Neural crest cell (in vitro differentiated cells): ENCODE results near the gene MGMT. TPM values are rescaled to one million over a fixed set of nuclear protein-coding genes. Genes with fewer than 3 reads are reported as not detected.

Experiments
- DNase-seq: peaks from one replicate; pipeline ENCODE4 v3.0.0; 2021; ENCODE audit warnings: low read depth, mixed read lengths, low spot score
- H3K27ac Mint-ChIP-seq: one replicate; pipeline ENCODE4 v1.8.0; 2021; ENCODE audit warnings: mild to moderate bottlenecking, mixed read lengths; ENCODE audit not compliant: unreplicated experiment
- H3K27me3 Mint-ChIP-seq: 2 replicates; pipeline ENCODE4 v1.8.0; 2021; ENCODE audit warnings: low read depth, mild to moderate bottlenecking, mixed read lengths
- H3K36me3 Mint-ChIP-seq: 2 replicates; pipeline ENCODE4 v1.8.0; 2021; ENCODE audit warnings: low read depth, mild to moderate bottlenecking, mixed read lengths
- H3K4me1 Mint-ChIP-seq: 2 replicates; pipeline ENCODE4 v1.8.0; 2021; ENCODE audit warnings: mixed read lengths
- H3K4me3 Mint-ChIP-seq: one replicate; pipeline ENCODE4 v1.8.0; 2021; ENCODE audit warnings: mild to moderate bottlenecking, mixed read lengths
- H3K9me3 Mint-ChIP-seq: 2 replicates; pipeline ENCODE4 v1.8.0; 2021; ENCODE audit warnings: mixed read lengths
- CTCF ChIP-seq: fragments of 200-600 bp; sonication (generic); conservative IDR thresholded peaks from 2 replicates; pipeline ENCODE4 v1.5.0; 2021; ENCODE audit warnings: antibody characterized with exemption, mild to moderate bottlenecking
- total RNA-seq: library from RNA; stranded (reverse); gene quantifications from 2 replicates; pipeline ENCODE4 v1.2.1, GENCODE V29; 2021

The MGMT gene
- total RNA-seq, 1 donor from 2014 or later: 15.8 TPM

- Mint-ChIP-seq H3K4me1 (no peaks in the 10 kb centered on the region), H3K27me3 (no peaks in the 10 kb centered on the region), H3K27ac (no peak overlapping the region), H3K36me3 (no peaks in the 10 kb centered on the region), H3K4me3 (no peak overlapping the region), H3K9me3 (no peaks in the 10 kb centered on the region)
- DNase-seq: no peak
- TF ChIP-seq CTCF: no peak
These were observed 51.8 kb downstream of the MGMT start for GRCh38 chr10:129518793-129519192.

GRCh38 chr10:129520440-129521080 is 53.5 kb downstream of the MGMT start:
- no peak for TF ChIP-seq CTCF
- Mint-ChIP-seq H3K4me3 (no peak overlapping the region), H3K27me3 (no peaks in the 10 kb centered on the region), H3K27ac (no peak overlapping the region), H3K36me3 (no peaks in the 10 kb centered on the region), H3K4me1 (no peaks in the 10 kb centered on the region), H3K9me3 (no peaks in the 10 kb centered on the region)
- DNase-seq: no peak

- no peak for TF ChIP-seq CTCF
- no peaks in the 10 kb centered on the region for H3K9me3 Mint-ChIP-seq
- H3K27me3 Mint-ChIP-seq: no peaks in the 10 kb centered on the region
- H3K4me3 Mint-ChIP-seq: no peak overlapping the region
- H3K36me3 Mint-ChIP-seq: no peaks in the 10 kb centered on the region
- H3K4me1 Mint-ChIP-seq: no peaks in the 10 kb centered on the region
- no peak overlapping the region for H3K27ac Mint-ChIP-seq
- no peak for DNase-seq
These were observed 54.4 kb downstream of the MGMT start for GRCh38 chr10:129521161-129522025.

- no peak for TF ChIP-seq CTCF
- H3K27me3 Mint-ChIP-seq: no peaks in the 10 kb centered on the region
- no peak overlapping the region for H3K27ac Mint-ChIP-seq
- DNase-seq: no peak
- H3K4me3 Mint-ChIP-seq: no peak overlapping the region
- H3K4me1 Mint-ChIP-seq: no peaks in the 10 kb centered on the region
- no peaks in the 10 kb centered on the region for H3K9me3 Mint-ChIP-seq
- H3K36me3 Mint-ChIP-seq: no peaks in the 10 kb centered on the region
These were observed 55.1 kb downstream of the MGMT start for GRCh38 chr10:129522041-129522585.

GRCh38 chr10:129523031-129523722 is 56.1 kb downstream of the MGMT start:
- TF ChIP-seq CTCF: no peak
- Mint-ChIP-seq H3K27ac (no peak overlapping the region), H3K4me1 (no peaks in the 10 kb centered on the region), H3K9me3 (no peaks in the 10 kb centered on the region), H3K4me3 (no peak overlapping the region), H3K36me3 (peaks cover 4% of the 10 kb centered on the region), H3K27me3 (no peaks in the 10 kb centered on the region)
- no peak for DNase-seq
